ENCODE results near the gene WFS1.
A peak's percentile ranks its signal among the peaks of the same experiment; 100 is the strongest.

GRCh38 chr4:6343939-6344408, 74.3 kb downstream of the WFS1 start:
- TF ChIP-seq CTCF (IDR thresholded peaks at IDR 0.05 in 2 of 3, conservative IDR thresholded peaks at IDR 0.05 in 1 of 3; ENCODE audit: borderline replicate concordance in 1 of 3, insufficient read depth in 1 of 3, low read depth in 2 of 3, low read length in 2 of 3) (peak; percentile 36 to 67 (median 47); a peak in 5 of 6 replicates), CBX3 (IDR thresholded peaks at IDR 0.05; ENCODE audit: low read depth) (peak; percentile 90), MAX (IDR thresholded peaks at IDR 0.05) (peak; percentile 41; the same call in 1 of the 2 replicates), RAD21 (IDR thresholded peaks at IDR 0.05; ENCODE audit: low read depth) (peak; percentile 79), ZNF274 (IDR thresholded peaks at IDR 0.05; ENCODE audit: low read depth, low read length) (no peak), JUND (IDR thresholded peaks at IDR 0.05) (peak; percentile 82), EZH2phosphoT487 (IDR thresholded peaks at IDR 0.05; ENCODE audit: borderline replicate concordance) (no peak), SRF (IDR thresholded peaks at IDR 0.05; ENCODE audit: low read depth) (0 out of 2 replicates have a peak, but pooled peaks have one; percentile 8), EZH2 (IDR thresholded peaks at IDR 0.05) (no peak)

All from HCT116 (cell line).